ENCODE results near the gene DOK4. TPM values are rescaled to one million over a fixed set of nuclear protein-coding genes. Genes with fewer than 3 reads are reported as not detected.
"Not testable (repeated sequence)": the region's sequence is repeated elsewhere in the genome, so short reads cannot be mapped to it uniquely, and the experiment has no call there.

DOK4 gene
- polyA plus RNA-seq, 1 experiment = 40.0 TPM

- Histone ChIP-seq H3K4me3 (ENCODE audit: low read depth, low read length) (peak within 1 kb of the TSS; percentile 97), H3K36me3 (ENCODE audit: control insufficient read depth, insufficient read depth, low read length) (peaks cover 2% of the 10 kb centered on the region), H3K27me3 (ENCODE audit: control insufficient read depth, insufficient read depth, low read length) (no peaks in the 10 kb centered on the region)
- POLR2A ChIA-PET = interaction anchor here (0.6 to 0.7 kb wide), 4 partner anchors 174 to 705 kb away, joined by 3 to 6 read pairs (median 4); partner anchors contain the start of gene ARL2BP
- DNase-seq (ENCODE audit: low read depth) = peak; percentile 59
- no peak for TF ChIP-seq CTCF (IDR thresholded peaks at IDR 0.05; ENCODE audit: insufficient read depth, low read depth, low read length)
- CTCF ChIA-PET = interaction anchor here (1.3 to 1.8 kb wide), 8 partner anchors 13 to 147 kb away, joined by 3 to 10 read pairs (median 6); partner anchors contain the start of gene POLR2C
Observed at GRCh38 chr16:57447186-57447962, 38.9 kb downstream of the DOK4 start, which contains the start of the genes CIAPIN1 and COQ9. TSS of gene CIAPIN1 (minus strand) at chr16:57447385. CDS start at chr16:57440928, 6,457 bp downstream. TSS of gene COQ9 (plus strand) at chr16:57447479. CDS start at chr16:57447506, 27 bp downstream.

- Histone ChIP-seq H3K36me3 (ENCODE audit: control insufficient read depth, insufficient read depth, low read length) (peaks cover 2% of the 10 kb centered on the region; the same call in 1 of the 2 replicates), H3K4me3 (ENCODE audit: low read depth, low read length) (peak overlapping the region; percentile 97), H3K27me3 (ENCODE audit: control insufficient read depth, insufficient read depth, low read length) (no peaks in the 10 kb centered on the region)
- TF ChIP-seq CTCF (IDR thresholded peaks at IDR 0.05; ENCODE audit: insufficient read depth, low read depth, low read length) = no peak
- DNase-seq (ENCODE audit: low read depth) = no peak
- ChIA-PET CTCF (interaction anchor here (0.6 to 1.8 kb wide), 9 partner anchors 14 to 353 kb away, joined by 3 to 10 read pairs (median 6); partner anchors contain the start of gene POLR2C), POLR2A (interaction anchor here (0.6 to 0.7 kb wide), 3 partner anchors 202 to 704 kb away, joined by 3 to 4 read pairs (median 3); partner anchors contain the start of gene ARL2BP)
Observed at GRCh38 chr16:57446531-57447185, 39.6 kb downstream of the DOK4 start.

GRCh38 chr16:57445510-57445909 lies 40.8 kb downstream of the DOK4 start:
- H3K27me3 ChIP-seq (ENCODE audit: control insufficient read depth, insufficient read depth, low read length) = no peaks in the 10 kb centered on the region
- no peak for DNase-seq (ENCODE audit: low read depth)
- no peak for TF ChIP-seq CTCF (IDR thresholded peaks at IDR 0.05; ENCODE audit: insufficient read depth, low read depth, low read length)
- peaks cover 2% of the 10 kb centered on the region; the same call in 1 of the 2 replicates for H3K36me3 ChIP-seq (ENCODE audit: control insufficient read depth, insufficient read depth, low read length)
- ChIA-PET POLR2A (no interaction called here), CTCF (interaction anchor here (0.7 to 1.5 kb wide), 2 partner anchors 9 to 73 kb away, joined by 3 read pairs; no protein-coding TSS in a partner anchor)
- no peak overlapping the region for H3K4me3 ChIP-seq (ENCODE audit: low read depth, low read length)

- CTCF ChIA-PET = interaction anchor here (0.9 to 1.1 kb wide), 3 partner anchors 12 to 27 kb away, joined by 3 to 6 read pairs (median 3); no protein-coding TSS in a partner anchor
- DNase-seq (ENCODE audit: low read depth) = no peak
- POLR2A ChIA-PET = interaction anchor here (0.6 kb wide), 1 partner anchor 140 kb away, joined by 3 read pairs; no protein-coding TSS in a partner anchor
- peaks cover 3% of the 10 kb centered on the region; the same call in 1 of the 2 replicates for H3K36me3 ChIP-seq (ENCODE audit: control insufficient read depth, insufficient read depth, low read length)
- no peak for TF ChIP-seq CTCF (IDR thresholded peaks at IDR 0.05; ENCODE audit: insufficient read depth, low read depth, low read length)
- H3K4me3 ChIP-seq (ENCODE audit: low read depth, low read length) = no peak overlapping the region
- no peaks in the 10 kb centered on the region for H3K27me3 ChIP-seq (ENCODE audit: control insufficient read depth, insufficient read depth, low read length)
Observed at GRCh38 chr16:57444711-57445110, 41.6 kb downstream of the DOK4 start.

GRCh38 chr16:57440551-57440950 lies 45.7 kb downstream of the DOK4 start:
- DNase-seq (ENCODE audit: low read depth); H3K27me3 ChIP-seq (ENCODE audit: control insufficient read depth, insufficient read depth, low read length); H3K4me3 ChIP-seq (ENCODE audit: low read depth, low read length); H3K36me3 ChIP-seq (ENCODE audit: control insufficient read depth, insufficient read depth, low read length); POLR2A ChIA-PET: not testable (repeated sequence)
- CTCF ChIA-PET = interaction anchor here (2.5 kb wide), 1 partner anchor 22 kb away, joined by 12 read pairs; no protein-coding TSS in a partner anchor

DNA sequence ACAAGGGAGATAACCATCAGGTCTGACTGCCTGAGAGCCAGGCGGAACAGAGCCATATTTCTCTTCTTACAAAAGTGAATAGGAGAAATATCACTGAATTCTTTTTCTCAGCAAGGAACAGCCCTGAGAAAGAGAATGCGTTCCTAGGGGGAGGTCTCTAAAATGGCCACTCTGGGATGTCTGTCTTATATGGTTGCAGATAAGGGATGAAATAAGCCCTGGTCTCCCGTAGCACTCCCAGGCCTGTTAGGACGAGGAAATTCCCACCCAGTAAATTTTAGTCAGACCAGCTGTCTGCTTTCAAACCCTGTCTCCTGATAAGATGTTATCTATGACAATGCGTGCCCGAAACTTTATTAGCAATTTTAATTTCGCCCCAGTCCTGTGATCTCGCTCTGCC lies 46.3 kb downstream of the DOK4 start:
- H3K4me3 ChIP-seq (ENCODE audit: low read depth, low read length); DNase-seq (ENCODE audit: low read depth); H3K27me3 ChIP-seq (ENCODE audit: control insufficient read depth, insufficient read depth, low read length); H3K36me3 ChIP-seq (ENCODE audit: control insufficient read depth, insufficient read depth, low read length); POLR2A ChIA-PET: not testable (repeated sequence)
- CTCF ChIA-PET = interaction anchor here (1.0 kb wide), 1 partner anchor 22 kb away, joined by 5 read pairs; no protein-coding TSS in a partner anchor
